ENCODE results near the gene LZTFL1.

Gene LZTFL1

DNA sequence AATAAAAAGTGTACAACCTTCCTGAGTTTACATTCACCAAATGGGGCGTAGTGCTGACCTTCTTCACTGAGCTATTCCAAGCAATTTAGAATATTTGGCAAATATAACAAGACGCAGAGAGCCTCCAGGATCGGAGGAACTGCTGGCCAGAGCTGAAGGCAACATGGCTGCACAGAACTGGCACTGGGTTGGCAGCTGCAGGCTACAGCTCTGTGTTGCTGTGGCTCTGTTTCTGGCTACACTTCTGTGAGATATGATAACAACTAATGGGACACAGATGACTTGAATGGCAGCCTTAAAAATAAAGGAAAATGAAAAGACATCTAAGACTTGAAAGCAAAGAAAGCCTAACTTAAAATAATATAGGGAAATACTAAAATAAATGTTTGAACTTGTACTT lies 34.8 kb downstream of the LZTFL1 start:
- H3K27ac ChIP-seq = no peak overlapping the region
- TF ChIP-seq, protein P1, sequence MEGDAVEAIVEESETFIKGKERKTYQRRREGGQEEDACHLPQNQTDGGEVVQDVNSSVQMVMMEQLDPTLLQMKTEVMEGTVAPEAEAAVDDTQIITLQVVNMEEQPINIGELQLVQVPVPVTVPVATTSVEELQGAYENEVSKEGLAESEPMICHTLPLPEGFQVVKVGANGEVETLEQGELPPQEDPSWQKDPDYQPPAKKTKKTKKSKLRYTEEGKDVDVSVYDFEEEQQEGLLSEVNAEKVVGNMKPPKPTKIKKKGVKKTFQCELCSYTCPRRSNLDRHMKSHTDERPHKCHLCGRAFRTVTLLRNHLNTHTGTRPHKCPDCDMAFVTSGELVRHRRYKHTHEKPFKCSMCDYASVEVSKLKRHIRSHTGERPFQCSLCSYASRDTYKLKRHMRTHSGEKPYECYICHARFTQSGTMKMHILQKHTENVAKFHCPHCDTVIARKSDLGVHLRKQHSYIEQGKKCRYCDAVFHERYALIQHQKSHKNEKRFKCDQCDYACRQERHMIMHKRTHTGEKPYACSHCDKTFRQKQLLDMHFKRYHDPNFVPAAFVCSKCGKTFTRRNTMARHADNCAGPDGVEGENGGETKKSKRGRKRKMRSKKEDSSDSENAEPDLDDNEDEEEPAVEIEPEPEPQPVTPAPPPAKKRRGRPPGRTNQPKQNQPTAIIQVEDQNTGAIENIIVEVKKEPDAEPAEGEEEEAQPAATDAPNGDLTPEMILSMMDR (conservative IDR thresholded peaks at IDR 0.05) = no peak
- no peak for TF ChIP-seq ZFX (IDR thresholded peaks at IDR 0.05)

DNA sequence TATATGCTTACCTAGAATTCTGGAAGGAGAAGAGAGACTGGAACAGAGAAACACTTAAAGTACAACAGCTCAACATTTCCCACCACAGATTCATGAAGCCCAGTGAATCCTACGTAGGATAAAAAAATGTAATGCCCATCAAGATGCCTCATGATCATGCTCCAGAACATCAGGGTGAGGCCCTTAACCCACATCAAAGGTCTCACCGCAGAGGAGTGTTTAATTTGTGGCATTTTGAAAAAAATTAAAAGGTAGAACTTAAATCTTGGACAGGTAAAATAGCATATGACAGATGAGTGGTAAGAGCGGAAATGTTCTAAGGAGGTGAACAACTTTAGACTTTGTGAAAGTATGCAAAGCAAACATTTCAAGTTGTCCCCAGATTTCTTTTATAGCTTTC lies 35.8 kb downstream of the LZTFL1 start:
- TF ChIP-seq ZFX (IDR thresholded peaks at IDR 0.05) = no peak
- TF ChIP-seq, protein P1 (conservative IDR thresholded peaks at IDR 0.05) = no peak

GRCh38 chr3:45803252-45803935 lies 38.5 kb downstream of the LZTFL1 start:
- no peak for TF ChIP-seq ZFX (IDR thresholded peaks at IDR 0.05)
- TF ChIP-seq, protein P1 (conservative IDR thresholded peaks at IDR 0.05) = no peak
- H3K27ac ChIP-seq = no peak overlapping the region

More for the DNA sequence above, 35.8 kb downstream of the LZTFL1 start:
- H3K27ac ChIP-seq = no peak overlapping the region

DNA sequence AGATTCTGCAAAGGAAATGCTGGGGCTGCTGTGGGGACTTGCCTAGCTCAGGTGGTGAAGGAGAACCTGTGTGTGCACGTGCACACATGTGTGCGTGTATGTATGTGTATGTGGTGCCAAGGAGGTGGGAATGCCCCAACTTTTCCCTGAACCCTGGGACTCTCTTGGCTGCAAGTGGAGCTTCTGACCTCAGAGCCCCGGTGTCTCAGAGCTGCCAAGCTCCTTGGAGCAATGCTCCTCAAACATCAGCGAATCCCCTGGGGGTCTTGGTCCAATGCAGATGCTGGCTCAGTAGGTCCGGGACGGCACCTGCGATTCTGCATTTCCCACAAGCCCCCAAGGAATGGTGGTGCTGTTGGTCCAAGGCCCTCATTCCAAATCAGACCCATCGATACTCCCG lies 39.8 kb downstream of the LZTFL1 start:
- TF ChIP-seq, protein P1 (conservative IDR thresholded peaks at IDR 0.05) = no peak
- no peak for TF ChIP-seq ZFX (IDR thresholded peaks at IDR 0.05)
- H3K27ac ChIP-seq = no peak overlapping the region

DNA sequence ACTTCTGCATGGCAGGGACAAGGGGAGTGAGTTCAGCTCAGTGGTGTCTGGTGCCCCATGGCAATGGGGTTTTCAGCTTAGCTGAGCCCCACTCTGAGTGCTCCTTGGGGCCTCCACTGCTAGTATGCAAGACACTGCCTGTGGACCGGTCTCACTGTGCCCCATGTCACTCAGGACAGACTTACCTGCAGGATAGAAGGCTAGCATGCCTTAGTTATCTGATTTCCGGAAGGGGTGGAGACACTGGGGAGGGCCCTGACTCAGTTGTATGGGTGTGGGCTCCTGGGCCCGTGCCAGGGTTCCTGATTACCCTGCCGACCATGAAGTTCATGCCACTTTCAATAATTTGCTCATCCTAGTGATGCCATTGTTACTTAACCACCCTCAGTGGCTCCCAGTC lies 41.3 kb downstream of the LZTFL1 start:
- TF ChIP-seq, protein P1 (conservative IDR thresholded peaks at IDR 0.05) = no peak
- no peak for TF ChIP-seq ZFX (IDR thresholded peaks at IDR 0.05)
- H3K27ac ChIP-seq = no peak overlapping the region

- H3K27ac ChIP-seq = no peak overlapping the region
- TF ChIP-seq, protein P1 (conservative IDR thresholded peaks at IDR 0.05) = no peak
- no peak for TF ChIP-seq ZFX (IDR thresholded peaks at IDR 0.05)
These were observed 42.3 kb downstream of the LZTFL1 start for GRCh38 chr3:45799586-45799985.

DNA sequence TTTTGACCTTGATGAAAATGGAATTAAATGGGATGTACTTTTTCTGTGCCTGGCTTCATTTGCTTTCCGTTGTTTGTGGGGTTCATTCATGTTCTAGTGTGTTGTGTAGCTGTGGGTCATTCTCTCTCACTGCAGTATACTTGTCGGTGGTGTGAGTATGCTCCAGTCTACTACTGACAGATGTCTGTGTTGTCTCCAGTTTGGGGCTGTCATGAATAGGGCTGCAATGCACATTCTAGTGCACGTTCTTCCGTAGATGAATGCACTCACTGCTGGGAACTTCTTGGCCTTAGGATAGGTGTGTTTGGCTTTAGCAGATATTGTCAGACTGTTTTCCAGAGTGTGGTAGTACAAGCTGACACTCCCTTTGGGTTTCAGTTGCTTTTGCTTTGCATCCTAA lies 43.9 kb downstream of the LZTFL1 start:
- no peak overlapping the region for H3K27ac ChIP-seq
- TF ChIP-seq, protein P1 (conservative IDR thresholded peaks at IDR 0.05) = no peak
- TF ChIP-seq ZFX (IDR thresholded peaks at IDR 0.05) = no peak
